CD4-positive, alpha-beta T cell treated with Interleukin-2 at 100 ng/mL for 4 hours (primary cell): Measurements from ENCODE around the gene SMG5.
A peak's percentile ranks its signal among the peaks of the same experiment; 100 is the strongest.
"Not testable (repeated sequence)": the region's sequence is repeated elsewhere in the genome, so short reads cannot be mapped to it uniquely, and the experiment has no call there.

Experiments
- DNase-seq: peaks from one replicate; pipeline ENCODE4 v3.0.0-alpha.2; 2020; ENCODE audit warnings: low spot score

SMG5 gene

DNA sequence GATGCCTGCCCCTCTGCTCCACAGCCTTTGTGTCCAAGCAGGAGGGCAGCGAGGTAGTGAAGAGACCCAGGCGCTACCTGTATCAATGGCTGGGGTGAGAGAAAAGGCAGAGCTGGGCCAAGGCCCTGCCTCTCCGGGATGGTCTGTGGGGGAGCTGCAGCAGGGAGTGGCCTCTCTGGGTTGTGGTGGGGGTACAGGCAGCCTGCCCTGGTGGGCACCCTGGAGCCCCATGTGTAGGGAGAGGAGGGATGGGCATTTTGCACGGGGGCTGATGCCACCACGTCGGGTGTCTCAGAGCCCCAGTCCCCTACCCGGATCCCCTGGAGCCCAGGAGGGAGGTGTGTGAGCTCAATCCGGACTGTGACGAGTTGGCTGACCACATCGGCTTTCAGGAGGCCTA, 39.9 kb downstream of the SMG5 start:
- DNase-seq = no peak

DNA sequence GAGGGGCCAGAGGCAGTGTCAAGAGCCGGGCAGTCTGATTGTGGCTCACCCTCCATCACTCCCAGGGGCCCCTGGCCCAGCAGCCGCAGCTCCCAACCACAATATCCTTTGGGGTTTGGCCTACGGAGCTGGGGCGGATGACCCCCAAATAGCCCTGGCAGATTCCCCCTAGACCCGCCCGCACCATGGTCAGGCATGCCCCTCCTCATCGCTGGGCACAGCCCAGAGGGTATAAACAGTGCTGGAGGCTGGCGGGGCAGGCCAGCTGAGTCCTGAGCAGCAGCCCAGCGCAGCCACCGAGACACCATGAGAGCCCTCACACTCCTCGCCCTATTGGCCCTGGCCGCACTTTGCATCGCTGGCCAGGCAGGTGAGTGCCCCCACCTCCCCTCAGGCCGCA, 40.7 kb downstream of the SMG5 start, which contains the start of gene BGLAP:
TSS of gene BGLAP (plus strand) at position 259 of the 400 bp plus-strand sequence. CDS start at position 307, 48 bp downstream.
- no peak for DNase-seq

DNA sequence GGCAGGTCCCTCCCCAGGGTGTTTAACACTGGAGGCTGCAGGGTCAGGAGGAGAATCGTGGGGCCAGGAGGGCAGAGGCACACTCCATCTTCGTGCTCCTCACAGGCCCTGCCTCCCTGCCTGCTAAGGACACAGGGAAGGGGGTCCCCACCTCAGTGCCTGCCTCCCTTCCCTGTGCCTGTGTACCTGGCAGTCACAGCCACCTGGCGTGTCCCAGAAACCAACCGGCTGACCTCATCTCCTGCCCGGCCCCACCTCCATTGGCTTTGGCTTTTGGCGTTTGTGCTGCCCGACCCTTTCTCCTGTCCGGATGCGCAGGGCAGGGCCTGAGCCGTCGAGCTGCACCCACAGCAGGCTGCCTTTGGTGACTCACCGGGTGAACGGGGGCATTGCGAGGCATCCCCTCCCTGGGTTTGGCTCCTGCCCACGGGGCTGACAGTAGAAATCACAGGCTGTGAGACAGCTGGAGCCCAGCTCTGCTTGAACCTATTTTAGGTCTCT, 41.3 kb downstream of the SMG5 start:
- no peak for DNase-seq

DNA sequence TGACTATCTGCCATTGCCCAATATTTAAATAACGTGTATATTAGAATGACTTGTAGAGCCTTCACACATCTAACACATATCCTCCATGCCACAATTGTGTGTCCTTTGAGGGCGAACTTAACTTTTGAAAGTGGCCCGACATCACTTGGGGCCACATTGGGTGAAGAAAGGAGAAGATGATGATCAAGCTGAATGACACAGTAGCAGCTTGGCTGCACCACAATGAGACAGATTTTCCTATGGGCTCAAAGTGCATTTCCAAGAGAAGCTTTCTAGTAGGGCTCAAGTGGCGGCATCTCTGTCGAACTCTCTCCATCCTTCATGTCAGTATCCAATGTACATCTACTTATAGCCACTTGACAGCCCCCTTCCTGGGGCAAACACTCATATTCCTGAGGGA, 44.4 kb downstream of the SMG5 start:
- no peak for DNase-seq

- no peak for DNase-seq
Measured at GRCh38 chr1:156236164-156236563, 46.5 kb downstream of the SMG5 start.

DNA sequence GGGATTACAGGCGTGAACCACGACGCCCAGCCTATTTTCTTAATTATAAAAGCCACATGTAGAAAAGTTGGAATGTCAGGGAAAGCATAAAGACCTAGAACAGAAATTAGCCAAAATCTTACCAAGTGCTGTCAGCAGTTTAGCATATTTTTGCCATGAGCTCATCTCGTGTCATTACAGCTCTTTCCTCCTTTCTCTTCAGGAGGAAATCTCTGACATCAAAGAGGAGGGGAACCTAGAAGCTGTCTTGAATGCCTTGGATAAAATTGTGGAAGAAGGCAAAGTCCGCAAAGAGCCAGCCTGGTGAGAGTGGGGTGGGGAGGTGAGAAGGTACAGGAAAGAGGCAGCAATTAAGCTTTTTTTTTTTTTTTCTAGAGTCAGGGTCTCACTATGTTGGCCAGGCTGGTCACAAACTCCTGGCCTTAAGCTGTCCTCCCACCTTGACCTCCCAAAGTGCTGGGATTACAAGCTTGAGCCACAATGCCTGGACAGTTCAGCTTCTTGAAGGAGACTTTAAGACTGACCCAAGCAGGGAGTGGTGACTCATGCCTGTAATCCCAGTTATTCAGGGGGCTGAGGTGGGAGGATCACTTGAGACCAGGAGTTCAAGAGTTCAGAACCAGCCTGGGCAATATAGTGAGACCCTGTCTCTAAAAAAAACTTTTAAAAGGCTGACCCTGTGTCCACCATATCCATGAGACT, 49.0 kb downstream of the SMG5 start:
- no peak for DNase-seq

DNA sequence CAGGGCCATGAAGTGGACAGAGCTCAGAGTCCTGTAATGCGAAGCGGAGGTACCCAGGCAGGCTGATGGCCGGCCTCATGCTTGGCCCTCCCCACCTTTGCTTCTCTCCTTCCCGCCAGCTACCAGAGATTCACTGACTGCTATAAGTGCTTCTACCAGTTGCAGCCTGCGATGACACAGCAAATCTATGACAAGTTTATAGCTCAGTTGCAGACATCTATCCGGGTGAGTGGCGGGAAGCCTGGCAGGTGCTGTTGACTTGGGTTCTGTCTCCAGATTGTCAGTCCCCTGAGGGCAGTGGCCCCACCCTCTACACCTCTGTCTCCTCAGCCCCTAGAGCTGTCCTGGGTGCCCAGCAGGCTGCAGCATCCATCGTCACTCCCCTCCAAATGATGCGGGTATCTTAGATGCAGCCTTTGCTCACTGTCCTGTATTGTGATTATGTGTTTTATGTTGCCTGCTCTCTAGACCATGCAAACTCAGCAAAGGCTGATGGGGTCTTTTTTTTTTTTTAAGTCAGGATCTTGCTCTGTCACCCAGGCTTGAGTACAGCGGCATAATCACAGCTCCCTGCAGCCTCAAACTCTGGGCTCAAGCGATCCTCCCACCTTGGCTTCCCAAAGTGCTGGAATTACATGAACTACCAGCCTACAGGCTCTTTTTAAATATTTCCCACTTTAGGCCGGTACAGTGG, 50.3 kb downstream of the SMG5 start:
- no peak for DNase-seq

- no peak for DNase-seq
Measured at GRCh38 chr1:156230473-156230837, 52.2 kb downstream of the SMG5 start.

DNA sequence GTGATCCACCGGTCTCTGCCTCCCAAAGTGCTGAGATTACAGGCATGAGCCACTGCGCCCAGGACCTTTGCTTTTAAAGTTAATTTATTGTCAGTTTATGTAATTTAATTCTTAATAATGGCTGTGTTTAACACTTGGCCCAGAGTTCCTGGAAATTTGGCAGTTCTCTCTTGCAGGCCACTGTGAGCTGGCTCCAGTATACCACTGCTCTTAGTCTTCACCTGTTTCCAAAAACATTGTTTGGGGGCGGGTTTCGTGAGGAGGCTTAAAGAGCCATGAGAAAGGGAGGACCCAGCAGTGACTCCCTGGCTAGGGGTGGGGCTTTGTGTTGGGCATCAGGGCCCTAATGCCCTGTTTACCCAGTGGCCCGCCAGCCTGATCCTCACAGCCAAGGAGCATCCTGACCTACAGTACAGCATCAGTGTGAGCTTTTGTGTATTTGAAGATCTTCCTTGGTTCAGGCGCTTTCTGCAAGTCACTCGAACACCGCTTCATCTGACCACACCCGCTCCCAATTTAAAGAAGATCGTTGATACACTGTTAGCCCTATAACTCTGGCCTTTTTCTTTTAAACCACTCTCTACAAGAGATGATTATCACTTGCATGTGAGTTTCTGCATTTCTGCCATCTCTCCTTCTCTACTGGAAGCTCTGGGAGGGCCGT, 52.7 kb downstream of the SMG5 start:
- DNase-seq = no peak

GRCh38 chr1:156228501-156228900, 54.1 kb downstream of the SMG5 start:
- no peak for DNase-seq

GRCh38 chr1:156226782-156227181, 55.8 kb downstream of the SMG5 start:
- DNase-seq = no peak

DNA sequence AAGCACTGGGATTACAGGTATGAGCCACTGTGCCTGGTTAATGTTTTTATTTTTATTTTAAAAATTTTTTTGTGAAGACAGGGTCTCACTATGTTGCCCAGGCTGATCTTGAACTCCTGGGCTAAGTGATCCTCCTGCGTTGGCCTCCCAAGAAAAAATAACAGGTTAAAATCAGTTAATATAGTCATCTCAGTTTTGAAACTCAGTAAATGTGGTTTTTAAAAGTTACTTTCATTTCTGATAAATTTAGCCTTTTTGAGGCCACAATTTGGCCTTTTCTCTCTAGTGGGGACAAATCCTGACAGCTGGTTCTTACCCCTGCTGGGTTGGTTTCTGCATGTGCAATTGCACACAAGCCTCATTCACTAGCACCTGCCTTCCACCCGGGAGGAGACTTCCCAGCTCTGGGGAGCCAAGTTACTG, 56.5 kb downstream of the SMG5 start:
- DNase-seq = no peak

GRCh38 chr1:156225677-156226014, 57.0 kb downstream of the SMG5 start:
- no peak for DNase-seq

DNA sequence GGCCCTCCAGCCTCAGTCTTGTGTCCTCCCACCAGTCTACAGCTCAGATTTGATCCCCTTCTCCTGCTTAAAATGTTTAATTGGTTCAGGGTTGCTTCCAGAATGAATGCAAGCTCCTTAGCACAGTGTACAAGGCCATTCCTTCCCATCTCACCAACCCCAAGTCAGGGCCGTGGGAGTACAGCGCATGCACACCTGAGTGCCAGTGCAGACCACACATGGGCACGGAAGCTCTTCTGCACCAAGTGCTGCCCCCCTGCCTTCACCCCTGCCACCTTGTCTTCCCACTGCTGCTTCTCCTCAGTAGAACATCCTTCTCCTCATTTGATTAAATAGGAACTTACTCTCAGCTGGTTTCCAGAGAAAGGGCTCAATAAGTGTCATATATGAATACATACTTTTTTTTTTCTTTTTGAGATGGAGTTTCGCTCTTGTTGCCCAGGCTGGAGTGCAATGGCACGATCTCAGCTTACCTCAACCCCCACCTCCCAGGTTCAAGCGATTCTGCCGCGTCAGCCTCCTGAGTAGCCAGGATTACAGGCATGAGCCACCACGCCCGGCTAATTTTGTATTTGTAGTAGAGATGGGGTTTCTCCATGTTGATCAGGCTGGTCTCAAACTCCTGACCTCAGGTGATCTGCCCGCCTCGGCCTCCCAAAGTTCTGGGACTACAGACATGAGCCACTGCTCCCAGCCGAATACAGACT, 60.5 kb downstream of the SMG5 start:
- no peak for DNase-seq

DNA sequence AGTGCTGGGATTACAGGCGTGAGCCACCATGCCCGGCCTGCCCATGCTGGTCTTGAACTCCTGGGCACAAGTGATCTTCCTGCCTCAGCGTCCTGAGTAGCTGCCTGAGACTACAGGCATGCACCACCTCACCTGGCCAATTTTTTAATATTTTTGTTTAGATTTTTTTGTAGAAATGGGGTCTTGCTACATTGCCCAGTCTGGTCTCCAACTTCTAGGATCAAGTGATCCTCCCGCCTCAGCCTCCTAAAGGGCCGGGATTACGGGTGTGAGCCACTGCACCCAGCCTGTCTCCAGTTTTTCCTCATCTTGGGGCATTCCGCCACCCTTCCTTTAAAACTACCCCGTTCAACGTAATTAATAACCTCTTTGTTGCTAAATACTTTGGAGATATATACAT, 62.4 kb downstream of the SMG5 start:
- DNase-seq = no peak

- DNase-seq = peak; percentile 90
Measured at GRCh38 chr1:156217871-156218270, 64.8 kb downstream of the SMG5 start.

- DNase-seq = not testable (repeated sequence)
Measured at GRCh38 chr1:156216361-156217086, 66.1 kb downstream of the SMG5 start.

- DNase-seq = peak; percentile 62
Measured at GRCh38 chr1:156214024-156214748, 68.4 kb downstream of the SMG5 start.

- DNase-seq = no peak
Measured at GRCh38 chr1:156213644-156213966, 69.0 kb downstream of the SMG5 start.

- peak; percentile 95 for DNase-seq
Measured at GRCh38 chr1:156212833-156213643, 69.6 kb downstream of the SMG5 start, which contains the start of gene PMF1. Gene PMF1, plus strand, starts transcription at chr1:156213007. Its CDS starts 9 bp downstream, at chr1:156213016.
